Right hindlimb (tissue), 1 donor: ENCODE data around the gene ATIC.
"Not testable (repeated sequence)": the region's sequence is repeated elsewhere in the genome, so short reads cannot be mapped to it uniquely, and the experiment has no call there.

Experiments
- DNase-seq: peaks from one replicate; pipeline ENCODE4 v3.0.0-alpha.2; 2018

ATIC gene

DNA sequence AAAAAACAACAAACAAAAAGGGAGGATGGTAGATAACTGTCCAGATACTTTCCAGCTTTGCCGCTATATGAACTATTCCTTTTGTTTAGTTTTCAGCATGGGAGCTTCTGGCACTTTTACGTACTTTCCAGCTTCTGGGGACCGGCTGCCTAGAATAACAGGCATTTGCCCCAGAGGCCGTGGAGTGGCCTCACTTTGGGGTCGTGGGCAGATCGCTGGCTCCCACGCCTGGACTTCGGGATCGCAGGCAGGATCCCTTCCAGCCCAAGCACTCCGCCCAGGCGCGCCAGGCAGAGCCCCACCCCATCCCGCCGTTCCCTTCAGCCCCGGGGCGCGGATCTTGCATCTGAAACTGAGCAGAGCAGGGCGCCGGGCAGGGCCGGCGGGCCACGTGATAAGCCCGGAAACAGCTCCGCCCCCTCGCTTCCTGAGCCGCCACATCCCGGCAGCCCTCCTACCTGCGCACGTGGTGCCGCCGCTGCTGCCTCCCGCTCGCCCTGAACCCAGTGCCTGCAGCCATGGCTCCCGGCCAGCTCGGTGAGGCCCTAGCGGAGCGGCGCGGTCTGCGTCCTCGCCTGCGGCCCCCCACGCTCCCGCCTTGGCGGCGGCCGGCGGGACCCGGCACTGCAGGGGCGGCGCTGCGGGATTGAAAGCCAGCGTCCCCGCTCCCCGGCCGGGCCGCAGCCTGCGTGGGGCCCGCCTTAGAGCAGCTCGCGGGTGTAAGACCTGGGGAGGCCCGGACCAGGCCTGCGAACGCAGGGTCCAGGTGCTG is at the start of gene ATIC:
Gene ATIC, plus strand, starts transcription at position 435 of the 772 bp plus-strand sequence. Its CDS starts 84 bp downstream, at position 519.
- peak; percentile 94 for DNase-seq

DNA sequence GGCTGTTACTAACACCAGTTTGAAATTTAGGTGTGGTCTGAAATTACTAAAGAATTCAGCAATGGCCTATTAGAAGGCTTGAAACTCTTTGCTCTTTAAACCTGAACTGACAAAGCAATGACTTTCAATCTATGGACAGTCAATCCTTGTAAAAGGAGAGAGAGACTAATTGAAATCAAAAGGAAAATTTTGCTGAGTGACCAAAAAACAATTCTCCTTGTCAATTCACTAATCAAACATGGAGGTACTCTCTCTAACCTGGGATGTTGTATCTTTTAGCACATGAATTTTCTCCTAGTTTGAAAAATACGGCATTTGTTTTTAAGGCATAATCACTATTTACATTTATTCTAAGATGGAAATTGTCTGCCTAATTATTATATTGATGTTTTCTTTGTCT is 49.6 kb upstream of the ATIC start:
- DNase-seq = no peak

- no peak for DNase-seq
These were observed 49.0 kb upstream of the ATIC start for GRCh38 chr2:215262741-215263362.

GRCh38 chr2:215264374-215264773 is 47.5 kb upstream of the ATIC start:
- no peak for DNase-seq

GRCh38 chr2:215269397-215270117 is 42.3 kb upstream of the ATIC start:
- peak; percentile 65 for DNase-seq

GRCh38 chr2:215270118-215270451 is 41.8 kb upstream of the ATIC start:
- no peak for DNase-seq

GRCh38 chr2:215271446-215271845 is 40.4 kb upstream of the ATIC start:
- DNase-seq = no peak

DNA sequence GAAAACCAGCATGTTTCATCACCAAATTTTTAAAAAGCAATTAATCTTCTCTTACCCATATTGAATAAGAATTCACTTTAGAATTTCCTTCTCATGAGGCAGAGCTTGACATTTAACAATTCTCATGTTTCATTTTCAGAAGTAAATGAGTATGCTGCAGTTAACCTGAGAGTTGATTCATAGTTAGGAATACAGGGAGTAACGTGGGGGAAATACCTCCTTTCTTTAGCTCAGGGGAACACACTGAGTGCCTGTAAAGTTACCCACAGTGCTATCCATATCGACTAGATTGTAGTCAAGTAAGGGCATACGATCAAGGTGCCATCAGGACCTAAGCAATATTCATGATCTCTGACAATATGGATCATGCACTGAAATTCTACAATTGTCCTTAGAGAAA is 38.9 kb upstream of the ATIC start:
- no peak for DNase-seq

GRCh38 chr2:215274829-215275228 is 37.0 kb upstream of the ATIC start:
- no peak for DNase-seq

DNA sequence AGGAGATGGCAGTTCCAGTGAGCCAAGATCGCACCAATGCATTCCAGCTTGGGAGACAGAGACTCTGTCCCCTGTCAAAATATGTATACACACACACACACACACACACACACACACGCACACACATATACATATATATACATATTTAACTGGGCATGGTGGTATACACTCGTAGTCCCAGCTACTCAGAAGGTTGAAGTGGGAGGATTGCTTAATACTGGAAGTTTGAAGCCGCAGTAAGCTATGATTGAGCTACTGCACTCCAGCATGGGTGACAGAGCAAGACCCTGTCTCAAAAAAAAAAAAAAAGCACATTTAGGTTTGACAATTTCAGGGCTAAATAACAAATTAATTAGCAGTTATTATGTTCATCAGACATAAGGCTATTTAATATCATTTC is 36.0 kb upstream of the ATIC start:
- no peak for DNase-seq

- DNase-seq = no peak
These were observed 33.9 kb upstream of the ATIC start for GRCh38 chr2:215277944-215278343.

- no peak for DNase-seq
These were observed 31.5 kb upstream of the ATIC start for GRCh38 chr2:215280326-215280725.

GRCh38 chr2:215283221-215283620 is 28.6 kb upstream of the ATIC start:
- DNase-seq = no peak

DNA sequence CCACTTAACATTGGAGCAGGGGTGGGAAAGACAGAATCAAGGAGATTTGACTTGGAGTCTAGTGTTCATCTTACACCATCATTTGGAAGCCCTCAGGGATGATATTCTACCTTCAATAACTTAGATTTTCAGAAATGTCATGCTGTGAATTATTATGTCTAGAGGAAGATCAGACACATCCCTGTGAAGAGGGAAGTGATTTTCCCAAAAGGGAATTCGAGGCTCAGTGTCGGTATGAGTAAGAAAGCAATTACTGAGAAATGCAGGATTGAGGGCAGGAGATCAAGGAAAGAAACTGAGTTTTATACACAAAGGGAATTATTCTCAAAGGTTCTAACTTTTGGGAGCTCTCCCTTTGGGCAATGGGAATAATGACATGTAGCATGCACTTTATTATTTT is 25.6 kb upstream of the ATIC start:
- no peak for DNase-seq

GRCh38 chr2:215288112-215288815 is 23.6 kb upstream of the ATIC start:
- DNase-seq = no peak

- no peak for DNase-seq
These were observed 20.8 kb upstream of the ATIC start for GRCh38 chr2:215290980-215291599.

- no peak for DNase-seq
These were observed 18.0 kb upstream of the ATIC start for GRCh38 chr2:215293879-215294278.

- no peak for DNase-seq
These were observed 12.5 kb upstream of the ATIC start for GRCh38 chr2:215299337-215299859.

DNA sequence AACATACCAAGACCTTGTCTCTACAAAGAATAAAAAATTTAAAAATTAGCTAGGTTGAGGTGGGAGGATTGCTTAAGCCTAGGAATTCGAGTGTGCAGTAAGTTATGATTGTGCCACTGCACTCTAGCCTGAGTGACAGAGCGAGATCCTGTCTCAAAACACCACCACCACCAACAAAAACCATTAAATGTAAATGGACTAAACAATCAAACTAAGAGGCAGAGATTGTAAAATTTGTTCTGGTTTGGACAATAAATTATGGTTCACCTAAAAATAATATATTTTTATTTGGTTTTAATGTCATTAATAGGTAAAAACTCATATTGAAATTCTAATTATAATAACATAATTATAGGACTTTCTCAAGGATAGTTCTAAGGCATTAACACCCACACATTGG is 9.9 kb upstream of the ATIC start:
- no peak for DNase-seq

DNA sequence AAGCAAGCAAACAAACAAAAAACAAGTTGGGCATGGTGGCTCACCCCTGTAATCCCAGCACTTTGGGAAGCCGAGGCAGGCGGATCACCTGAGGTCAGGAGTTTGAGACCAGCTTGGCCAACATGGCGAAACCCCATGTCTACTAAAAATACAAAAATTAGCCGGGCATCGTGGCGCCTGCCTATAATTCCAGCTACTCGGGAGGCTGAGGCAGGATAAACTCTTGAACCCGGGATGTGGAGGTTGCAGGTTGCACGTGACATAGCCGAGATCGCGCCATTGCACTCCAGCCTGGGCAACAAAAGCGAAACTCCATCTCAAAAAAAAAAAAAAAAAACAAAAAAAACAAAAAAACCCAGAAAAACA is 617 bp upstream of the ATIC start:
- DNase-seq = not testable (repeated sequence)

DNA sequence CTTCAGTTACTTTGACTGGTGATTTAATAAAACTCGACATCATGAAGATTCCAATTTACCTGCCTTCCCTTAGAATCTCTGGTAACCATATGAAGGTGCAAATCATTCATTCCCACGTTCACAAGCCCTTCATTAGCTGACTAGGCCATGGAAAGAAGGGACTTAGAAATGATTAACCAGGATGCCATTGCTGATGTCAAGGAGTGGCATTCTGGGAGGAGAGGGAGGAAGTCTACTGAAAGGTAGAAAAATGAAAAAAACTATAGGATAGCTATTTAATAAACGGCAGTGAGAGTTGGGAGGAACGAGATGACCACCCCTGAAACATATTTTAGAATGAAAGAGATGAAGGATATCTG is 1.4 kb downstream of the ATIC start:
- no peak for DNase-seq

- DNase-seq = no peak
These were observed 3.0 kb downstream of the ATIC start for GRCh38 chr2:215314896-215315295.

- DNase-seq = no peak
These were observed 3.4 kb downstream of the ATIC start for GRCh38 chr2:215315301-215315700.
